Heart left ventricle (tissue), 16 donors: ENCODE data around the gene KDELR3. TPM values are rescaled to one million over a fixed set of nuclear protein-coding genes. Genes with fewer than 3 reads are reported as not detected.

Experiments used
- ATAC-seq, 4 donors: fragments of 200-7000 bp; cut with Tn5 transposase; one replicate each; pipeline ENCODE4 v1.9.1; 2020 to 2022; ENCODE audit warnings: moderate library complexity in 4 of 4, mild to moderate bottlenecking in 3 of 4, moderate number of reproducible peaks in 1 of 4
- DNase-seq, 5 donors: peaks; one replicate each; pipeline ENCODE4 v3.0.0-alpha.2; 2020
- H3K27ac ChIP-seq, 12 donors: fragments of 200-600 bp; sonication (generic) in 4 of 12; one replicate each; pipeline versions ENCODE4 v1.5.0 to v1.8.0; 2016 to 2022; ENCODE audit warnings: mild to moderate bottlenecking in 2 of 12
- H3K27me3 ChIP-seq, 9 donors: fragments of 200-600 bp; sonication (generic) in 2 of 9; one replicate each; pipeline versions ENCODE4 v1.5.1 to v1.8.0; 2016 to 2022; ENCODE audit warnings: mild to moderate bottlenecking in 3 of 9
- H3K36me3 ChIP-seq, 9 donors: fragments of 200-600 bp; sonication (generic) in 2 of 9; one replicate each; pipeline versions ENCODE4 v1.5.0 to v1.8.0; 2018 to 2022; ENCODE audit warnings: mild to moderate bottlenecking in 2 of 9
- H3K4me1 ChIP-seq, 12 donors: fragments of 200-600 bp; sonication (generic) in 4 of 12; one replicate each; pipeline versions ENCODE4 v1.5.0 to v1.8.0; 2016 to 2022; ENCODE audit warnings: mild to moderate bottlenecking in 3 of 12
- H3K4me3 ChIP-seq, 12 donors: fragments of 200-600 bp; sonication (generic) in 4 of 12; one replicate each; pipeline versions ENCODE4 v1.5.0 to v1.8.0; 2017 to 2022; ENCODE audit warnings: mild to moderate bottlenecking in 9 of 12, moderate library complexity in 4 of 12
- H3K9me3 ChIP-seq, 12 donors: fragments of 200-600 bp; sonication (generic) in 4 of 12; one replicate each; pipeline versions ENCODE4 v1.5.0 to v1.8.0; 2016 to 2022; ENCODE audit warnings: mild to moderate bottlenecking in 1 of 12
- POLR2A ChIP-seq, 2 donors: fragments of 450-650 bp; IDR thresholded peaks; one replicate each; pipeline ENCODE4 v1.6.1; 2017; ENCODE audit warnings: antibody characterized with exemption in 2 of 2, mild to moderate bottlenecking in 2 of 2, moderate library complexity in 2 of 2
- WGBS, 4 donors: extraction: QIAGEN DNeasy Blood & Tissue Kit in 2 of 4; methylation state at CpG; one replicate each; pipeline versions ENCODE4 v1.1.5 to v1.1.7; 2013 to 2018; 5-methylcytosine and 5-hydroxymethylcytosine counted together
- intact Hi-C, 10 donors: fragments of 100-400 bp; cut with DNase I; formaldehyde crosslinking; loops; one replicate each; pipeline versions ENCODE4 v1.11.1 to v1.14.2; 2022
- polyA plus RNA-seq, 2 donors: library from polyadenylated mRNA; stranded (reverse); fragments of 200-250 nt; gene quantifications; one replicate each; pipeline ENCODE4 v1.2.3, GENCODE V29; 2013
- total RNA-seq, 9 donors: library from RNA; depleted of rRNA in 2 of 9; stranded (reverse); fragments of >200 nt in 2 of 9; fragmentation: NEBNext Ultra II Directional in 3 of 9; extraction: Animal tissue kit (Norgen Biotek cat#: 25700) in 3 of 9; gene quantifications; one replicate each; pipeline versions ENCODE4 v1.1.0 to v1.2.4, GENCODE V29; 2016 to 2023
- TF ChIP-seq, protein P1 (sequence below), 12 donors: fragments of 200-600 bp; sonication (generic) in 4 of 12; IDR thresholded peaks; one replicate each; pipeline versions ENCODE4 v1.5.0 to v1.8.0; 2018 to 2022; ENCODE audit warnings: antibody characterized with exemption in 12 of 12, mild to moderate bottlenecking in 5 of 12
- donor health status: ischemic (EF 13 %, LVEDD 7.1; RV severe dilation, severe dysfunction).
- donor health status: healthy with polysubstance abuse.
- donor health status: DM: no; HTN: yes; CAD: no.
- donor health status: DM: no; HTN: no; CAD: no.
- donor health status: ischemic (EF 25% LVEDD 6.9; RV normal size, moderate dysfunction).
- donor health status: ischemic (EF 25% LVEDD 5.7; RV mildly dilated, moderate dysfunction).
- donor health status: healthy.
- donor health status: DM: yes; HTN: yes; CAD: no.
- donor health status: ischemic (EF 35%, LVEDD 5.7; RV mildly dilated, moderate dysfunction).
- donor health status: nonischemic (EF 11% LVEDD 7.7; RV severe dilation, severe dysfunction).
- donor health status: DM: yes; HTN: yes; CAD: no.
- donor health status: PGD.
- donor health status: ischemic (EF 29% LVEDD 5.4; RV normal size, mild dysfunction).
- donor health status: nonischemic (EF 23%, LVEDD 6.1; RV moderate dilation, normal function).

KDELR3 gene
- total and polyA plus RNA-seq, 11 donors, result 4.4 to 15.5 (median 8.5) TPM

DNA sequence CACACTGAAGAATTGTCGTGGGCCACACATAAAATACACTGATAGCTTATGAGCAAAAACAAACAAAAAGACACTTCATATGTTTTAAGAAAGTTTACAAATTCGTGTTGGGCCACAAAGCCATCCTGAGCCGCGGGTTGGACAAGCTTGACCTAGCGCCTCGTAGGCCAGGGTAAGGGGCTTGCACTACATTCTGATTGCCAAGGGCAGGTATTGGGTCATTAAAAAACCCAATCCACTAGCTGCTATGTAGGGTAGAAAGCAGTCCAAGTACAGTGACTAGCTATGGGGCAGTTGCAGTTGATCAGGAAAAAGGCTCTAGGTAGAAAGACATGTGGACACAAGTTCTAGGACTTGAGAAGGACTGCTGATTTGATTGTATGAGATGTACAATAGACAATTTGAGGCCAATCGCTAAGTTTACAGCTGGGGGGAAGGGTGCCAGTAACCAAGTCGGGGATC is 14.0 kb downstream of the KDELR3 start:
- ATAC-seq (peak in 2 of 4 donors; percentile 13 to 14), DNase-seq (peak in 1 of 5 donors; percentile 36)
- Histone ChIP-seq H3K27me3 (no peaks in the 10 kb centered on the region), H3K9me3 (no peaks in the 10 kb centered on the region), H3K4me1 (peaks cover 0 to 14% (median 0%) of the 10 kb centered on the region in 12 donors), H3K27ac (no peak overlapping the region), H3K4me3 (no peak overlapping the region), H3K36me3 (peaks cover 0 to 94% (median 82%) of the 10 kb centered on the region in 9 donors)
- intact Hi-C loops, result no loop called here
- TF ChIP-seq POLR2A (IDR thresholded peaks at IDR 0.05), result no peak
- TF ChIP-seq, protein P1, sequence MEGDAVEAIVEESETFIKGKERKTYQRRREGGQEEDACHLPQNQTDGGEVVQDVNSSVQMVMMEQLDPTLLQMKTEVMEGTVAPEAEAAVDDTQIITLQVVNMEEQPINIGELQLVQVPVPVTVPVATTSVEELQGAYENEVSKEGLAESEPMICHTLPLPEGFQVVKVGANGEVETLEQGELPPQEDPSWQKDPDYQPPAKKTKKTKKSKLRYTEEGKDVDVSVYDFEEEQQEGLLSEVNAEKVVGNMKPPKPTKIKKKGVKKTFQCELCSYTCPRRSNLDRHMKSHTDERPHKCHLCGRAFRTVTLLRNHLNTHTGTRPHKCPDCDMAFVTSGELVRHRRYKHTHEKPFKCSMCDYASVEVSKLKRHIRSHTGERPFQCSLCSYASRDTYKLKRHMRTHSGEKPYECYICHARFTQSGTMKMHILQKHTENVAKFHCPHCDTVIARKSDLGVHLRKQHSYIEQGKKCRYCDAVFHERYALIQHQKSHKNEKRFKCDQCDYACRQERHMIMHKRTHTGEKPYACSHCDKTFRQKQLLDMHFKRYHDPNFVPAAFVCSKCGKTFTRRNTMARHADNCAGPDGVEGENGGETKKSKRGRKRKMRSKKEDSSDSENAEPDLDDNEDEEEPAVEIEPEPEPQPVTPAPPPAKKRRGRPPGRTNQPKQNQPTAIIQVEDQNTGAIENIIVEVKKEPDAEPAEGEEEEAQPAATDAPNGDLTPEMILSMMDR (IDR thresholded peaks at IDR 0.05), result no peak
- 91 to 94% (median 92%) methylated on average over 8 of the region's 8 CpGs for WGBS, 4 donors

DNA sequence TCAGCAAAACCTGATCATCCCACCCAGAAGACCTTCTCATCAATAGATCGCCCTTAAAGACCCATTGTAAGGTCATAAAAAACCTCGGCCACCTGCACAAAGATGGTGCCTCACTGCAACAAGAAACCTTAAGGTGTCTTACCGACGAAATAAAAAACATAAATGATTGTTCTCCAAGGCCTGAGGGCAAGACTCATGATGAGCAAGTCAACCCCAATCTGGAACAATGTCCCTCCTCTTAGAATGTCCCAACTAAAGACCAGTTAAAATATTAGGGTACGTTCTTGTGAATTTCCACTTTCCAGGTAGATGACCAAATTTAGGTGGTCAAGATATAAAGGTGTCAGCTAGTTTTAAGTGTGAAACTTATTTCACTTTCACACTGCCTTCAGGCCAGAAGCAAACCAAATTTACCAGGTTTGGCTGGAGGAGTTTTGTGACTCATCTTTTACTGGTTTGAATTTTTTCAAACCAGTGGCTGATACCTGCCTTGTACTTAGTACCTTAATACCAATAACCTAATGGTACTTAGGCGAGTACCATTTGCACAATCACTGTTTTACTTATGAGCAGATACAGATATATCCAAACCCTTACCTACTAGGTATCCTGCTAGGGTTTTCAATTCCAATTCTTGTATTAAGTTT is 14.9 kb downstream of the KDELR3 start:
- intact Hi-C loops, result no loop called here
- no peak for TF ChIP-seq POLR2A (IDR thresholded peaks at IDR 0.05)
- TF ChIP-seq, protein P1 (IDR thresholded peaks at IDR 0.05), result no peak
- Histone ChIP-seq H3K27me3 (no peaks in the 10 kb centered on the region), H3K4me3 (no peak overlapping the region), H3K4me1 (peaks cover 0 to 14% (median 0%) of the 10 kb centered on the region in 12 donors), H3K9me3 (no peaks in the 10 kb centered on the region), H3K36me3 (peaks cover 0 to 95% (median 90%) of the 10 kb centered on the region in 9 donors), H3K27ac (no peak overlapping the region)
- DNase-seq (no peak), ATAC-seq (no peak)
- WGBS, 4 donors, result 96 to 98% (median 97%) methylated on average over 6 of the region's 6 CpGs

DNA sequence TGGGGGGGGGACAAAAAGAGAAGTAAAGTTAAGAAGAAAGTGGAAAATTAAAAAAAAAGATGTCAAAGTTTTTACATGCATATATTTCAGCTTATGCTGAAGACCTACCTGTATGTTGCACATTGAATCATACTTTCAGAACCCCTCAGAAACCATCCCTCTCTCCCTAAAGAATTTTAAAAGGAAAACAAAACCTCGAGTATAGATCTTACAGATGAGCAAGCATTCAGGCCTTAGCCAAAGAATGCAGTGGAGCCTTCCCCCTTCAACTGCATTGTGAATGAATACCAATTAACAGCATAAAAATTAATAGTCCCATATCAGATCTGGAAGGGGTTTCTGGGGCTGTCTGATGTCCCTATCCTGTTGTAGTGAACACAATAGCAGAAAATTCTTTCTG is 16.3 kb downstream of the KDELR3 start:
- TF ChIP-seq, protein P1 (IDR thresholded peaks at IDR 0.05), result no peak
- no peak for TF ChIP-seq POLR2A (IDR thresholded peaks at IDR 0.05)
- H3K27me3 ChIP-seq, result no peaks in the 10 kb centered on the region
- peaks cover 0 to 21% (median 4%) of the 10 kb centered on the region in 12 donors for H3K4me1 ChIP-seq
- no peak for ATAC-seq
- H3K9me3 ChIP-seq, result no peaks in the 10 kb centered on the region
- no peak overlapping the region for H3K27ac ChIP-seq
- H3K36me3 ChIP-seq, result peaks cover 0 to 100% (median 100%) of the 10 kb centered on the region in 9 donors
- intact Hi-C loops, result no loop called here
- DNase-seq, result no peak
- 62 to 69% (median 64%) methylated on average over 1 of the region's 1 CpG for WGBS, 4 donors
- no peak overlapping the region for H3K4me3 ChIP-seq

DNA sequence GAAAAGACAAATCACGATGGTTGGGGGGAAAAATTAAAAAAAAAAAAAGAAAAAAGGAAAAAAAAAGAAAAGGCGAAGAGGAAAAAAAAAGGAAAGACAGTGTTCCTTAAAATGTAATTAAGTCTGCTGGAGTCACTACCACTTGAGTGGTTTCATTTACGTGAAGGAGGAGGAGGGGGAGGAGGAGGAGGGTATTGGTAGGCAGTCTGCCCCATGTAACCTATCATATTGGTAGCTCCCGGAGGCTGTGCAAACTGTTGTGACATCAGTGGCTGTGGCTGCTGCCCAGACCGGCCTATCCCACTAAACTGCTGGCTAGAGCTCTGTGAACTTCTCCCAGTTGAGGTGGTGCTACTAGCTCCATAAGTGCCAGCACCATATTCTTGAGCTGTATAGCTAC is 17.9 kb downstream of the KDELR3 start:
- H3K36me3 ChIP-seq, result peaks cover 0 to 100% (median 100%) of the 10 kb centered on the region in 9 donors

More for the DNA sequence above, 17.9 kb downstream of the KDELR3 start:
- Histone ChIP-seq H3K4me1 (peaks cover 0 to 28% (median 9%) of the 10 kb centered on the region in 12 donors), H3K27ac (no peak overlapping the region), H3K9me3 (no peaks in the 10 kb centered on the region), H3K27me3 (no peaks in the 10 kb centered on the region), H3K4me3 (no peak overlapping the region)
- peak in 2 of 4 donors; percentile 37 to 67 for ATAC-seq
- no peak for DNase-seq
- no peak for TF ChIP-seq POLR2A (IDR thresholded peaks at IDR 0.05)
- TF ChIP-seq, protein P1 (IDR thresholded peaks at IDR 0.05), result no peak
- WGBS, 4 donors, result 56 to 64% (median 59%) methylated on average over 5 of the region's 5 CpGs
- intact Hi-C loops, result no loop called here
